ENCODE data around the gene DOCK2.
"Not testable (repeated sequence)": the region's sequence is repeated elsewhere in the genome, so short reads cannot be mapped to it uniquely, and the experiment has no call there.

The DOCK2 gene

GRCh38 chr5:169719360-169720314 is 82.6 kb downstream of the DOCK2 start:
- no peak for DNase-seq (ENCODE audit: low spot score)

DNA sequence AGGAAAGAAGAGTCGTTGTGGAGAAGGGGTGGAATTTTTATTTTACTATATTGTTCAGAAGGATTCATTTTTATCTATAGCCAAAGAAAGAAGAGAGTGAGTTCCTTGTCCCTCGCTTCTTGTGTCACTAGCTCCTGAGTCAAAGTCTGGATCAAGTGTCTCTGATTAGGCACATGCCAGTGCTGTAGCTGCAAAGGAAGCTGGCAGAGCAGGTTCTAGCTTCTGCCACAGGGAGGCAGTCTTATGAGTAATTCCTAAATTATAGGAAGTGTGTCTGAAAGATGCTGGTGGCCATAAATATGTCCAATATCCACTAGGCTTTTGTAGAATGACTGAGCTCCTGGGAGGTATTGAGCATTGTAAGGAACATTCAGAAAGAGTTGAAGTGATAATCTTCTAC is 84.7 kb downstream of the DOCK2 start:
- no peak for DNase-seq (ENCODE audit: low spot score)

DNA sequence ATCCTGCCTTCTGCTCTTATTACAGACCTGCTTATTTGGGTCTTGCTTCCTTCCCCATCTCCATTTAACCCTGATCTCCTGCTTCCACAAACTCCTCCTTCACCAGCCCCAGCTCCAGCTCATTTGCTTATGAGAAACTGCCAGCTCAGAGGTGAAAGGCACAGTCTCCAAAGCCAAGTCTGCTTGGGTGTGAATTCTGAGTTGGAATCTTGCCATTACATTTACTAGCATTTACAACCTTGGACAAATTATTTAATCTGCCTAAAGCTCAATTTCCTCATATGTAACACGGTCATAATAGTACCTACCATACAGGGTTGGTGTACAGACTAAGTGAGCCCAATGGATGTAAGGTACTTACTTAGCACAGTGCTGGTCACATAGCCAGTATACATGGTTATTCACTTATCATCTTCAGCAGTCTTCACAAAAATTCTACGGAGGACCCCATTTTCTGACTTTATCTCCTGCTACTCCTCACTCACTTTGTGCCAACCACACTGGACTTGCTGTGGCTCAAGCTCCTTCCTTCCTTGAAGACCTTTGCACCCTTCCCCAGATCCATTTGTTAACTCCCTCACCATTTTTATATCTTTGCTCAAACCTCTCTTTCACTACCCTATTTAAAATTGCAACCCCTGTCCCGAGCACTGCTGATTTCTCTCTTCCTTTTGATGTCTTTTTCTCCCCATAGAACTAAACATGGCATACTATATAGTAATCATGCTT is 86.2 kb downstream of the DOCK2 start:
- DNase-seq (ENCODE audit: low spot score), result no peak

DNA sequence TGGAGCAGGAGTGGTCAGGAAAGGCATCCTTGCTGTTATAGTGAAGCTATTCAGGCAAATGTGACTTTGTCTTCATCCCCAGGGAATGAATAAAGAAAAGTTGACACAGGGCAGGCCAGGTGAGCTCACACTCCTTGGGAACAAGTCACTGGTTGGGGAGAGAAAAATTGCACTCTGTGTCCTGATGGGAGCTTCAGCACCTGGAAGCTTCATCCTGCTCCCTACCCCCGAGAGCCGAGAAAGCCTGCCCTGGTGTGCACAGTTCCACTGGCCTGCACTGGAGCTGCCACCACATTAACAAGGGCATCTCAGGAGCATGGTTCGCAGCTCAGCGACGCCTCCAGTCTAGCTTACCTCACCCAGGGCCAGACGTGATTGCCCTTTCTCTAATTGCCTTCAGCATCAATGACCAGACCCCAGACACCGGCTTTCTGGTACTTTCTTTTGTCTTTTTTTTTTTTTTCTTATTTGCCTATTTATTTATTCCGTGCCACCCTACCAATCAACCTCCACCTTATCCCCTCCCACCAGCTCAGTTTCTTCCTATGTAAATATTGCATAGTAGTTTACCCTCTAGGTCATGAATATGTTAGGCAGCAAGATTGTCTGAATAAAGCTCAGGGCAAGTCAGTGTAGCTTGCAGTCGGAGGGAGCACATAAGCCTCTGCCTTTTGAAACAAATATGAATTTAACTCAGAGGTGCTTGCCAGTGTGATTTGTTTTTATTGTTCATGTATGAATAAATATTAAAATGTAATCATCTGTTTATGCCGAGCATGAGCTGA is 87.4 kb downstream of the DOCK2 start:
- DNase-seq (ENCODE audit: low spot score), result no peak

DNA sequence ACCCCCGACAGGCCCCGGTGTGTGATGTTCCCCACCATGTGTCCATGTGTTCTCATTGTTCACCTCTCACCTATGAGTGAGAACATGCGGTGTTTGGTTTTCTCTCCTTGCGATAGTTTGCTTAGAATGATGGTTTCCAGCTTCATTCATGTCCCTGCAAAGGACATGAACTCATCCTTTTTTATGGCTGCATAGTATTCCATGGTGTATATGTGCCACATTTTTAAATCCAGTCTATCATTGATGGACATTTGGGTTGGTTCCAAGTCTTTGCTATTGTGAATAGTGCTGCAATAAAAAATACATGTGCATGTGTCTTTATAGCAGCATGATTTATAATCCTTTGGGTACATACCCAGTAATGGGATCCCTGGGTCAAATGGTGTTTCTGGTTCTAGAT is 88.6 kb downstream of the DOCK2 start:
- DNase-seq (ENCODE audit: low spot score), result not testable (repeated sequence)

DNA sequence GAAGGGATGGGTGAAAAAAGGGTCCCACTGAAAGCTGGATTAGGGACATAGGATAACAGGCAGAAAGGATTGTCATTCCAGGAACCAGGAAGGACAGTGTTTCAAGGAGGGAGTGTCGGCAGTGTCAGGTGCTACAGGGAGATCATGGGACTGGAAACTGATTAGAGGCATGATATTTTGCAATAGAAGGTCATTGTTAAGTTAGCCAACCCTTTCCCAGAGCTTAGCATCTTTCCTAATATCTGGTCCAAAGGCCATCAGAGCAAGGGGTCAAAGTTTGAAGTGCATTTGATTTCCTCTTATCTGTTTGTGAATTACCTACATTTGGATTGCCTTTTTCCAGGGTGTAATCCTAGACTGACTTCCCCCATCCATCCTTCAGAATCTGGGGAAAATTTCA is 91.3 kb downstream of the DOCK2 start:
- DNase-seq (ENCODE audit: low spot score), result no peak

GRCh38 chr5:169731221-169731620 is 94.1 kb downstream of the DOCK2 start:
- DNase-seq (ENCODE audit: low spot score), result no peak

- DNase-seq (ENCODE audit: low spot score), result no peak
Measured at GRCh38 chr5:169732841-169733240, 95.8 kb downstream of the DOCK2 start.

GRCh38 chr5:169735913-169736312 is 98.8 kb downstream of the DOCK2 start:
- no peak for DNase-seq (ENCODE audit: low spot score)

GRCh38 chr5:169736653-169737052 is 99.6 kb downstream of the DOCK2 start:
- no peak for DNase-seq (ENCODE audit: low spot score)

DNA sequence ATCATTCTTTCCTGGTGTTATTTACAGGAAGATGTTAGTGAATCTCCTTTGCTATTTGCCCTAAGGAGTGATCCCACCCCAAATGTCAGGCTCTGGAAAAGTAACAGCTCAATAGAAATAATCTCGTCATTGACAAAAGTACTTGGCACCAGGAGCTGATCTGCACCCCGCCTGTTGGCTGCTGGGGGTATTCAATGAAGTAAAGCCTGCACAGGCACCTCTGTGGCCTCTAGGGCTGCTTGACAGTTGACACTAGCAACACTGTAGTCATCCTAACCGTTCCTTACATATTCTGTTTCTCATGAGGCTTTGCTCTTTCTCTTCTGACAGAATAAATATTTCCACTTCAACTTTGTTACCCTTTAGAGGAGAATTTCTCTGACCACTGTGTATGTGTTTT is 103.4 kb downstream of the DOCK2 start:
- DNase-seq (ENCODE audit: low spot score), result no peak

- DNase-seq (ENCODE audit: low spot score), result no peak
Measured at GRCh38 chr5:169742771-169743296, 105.8 kb downstream of the DOCK2 start.

- DNase-seq (ENCODE audit: low spot score), result no peak
Measured at GRCh38 chr5:169744336-169744735, 107.3 kb downstream of the DOCK2 start.

DNA sequence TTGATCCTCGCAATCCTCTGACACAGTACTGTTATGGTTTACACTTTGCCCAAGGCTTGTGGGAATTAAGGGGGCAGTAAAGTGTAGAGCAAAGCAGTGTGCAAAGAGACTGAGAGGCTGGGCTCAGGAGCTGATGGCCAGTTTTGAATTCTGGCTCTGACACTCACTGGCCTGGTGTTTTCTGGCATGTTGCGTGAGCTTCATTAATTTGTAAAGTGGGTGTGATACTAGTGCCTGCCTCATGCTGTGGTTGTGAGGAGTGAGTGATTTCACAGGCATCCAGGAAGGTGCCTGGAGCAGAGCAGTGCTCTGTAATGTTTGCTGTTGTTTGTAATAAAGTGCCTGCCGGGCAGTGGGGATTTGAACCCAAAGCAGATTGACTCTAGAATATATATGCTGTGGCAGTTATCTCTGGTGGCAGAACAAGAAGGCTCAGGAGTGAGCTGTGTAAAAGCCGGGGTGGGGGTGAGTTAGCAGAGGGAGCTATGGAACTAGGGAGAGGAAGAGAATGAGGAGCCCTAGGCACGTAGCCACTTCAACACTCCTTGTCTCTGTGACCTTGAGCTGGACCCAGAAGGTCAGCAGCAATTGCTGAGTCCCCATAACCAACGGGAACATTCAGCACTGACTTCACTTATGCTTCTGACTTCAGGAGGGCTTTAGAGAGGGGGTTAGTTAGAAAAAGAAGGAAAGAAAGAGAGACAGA is 108.5 kb downstream of the DOCK2 start:
- no peak for DNase-seq (ENCODE audit: low spot score)

GRCh38 chr5:169746147-169746694 is 109.1 kb downstream of the DOCK2 start:
- DNase-seq (ENCODE audit: low spot score), result no peak

GRCh38 chr5:169748174-169748573 is 111.1 kb downstream of the DOCK2 start:
- DNase-seq (ENCODE audit: low spot score), result no peak

DNA sequence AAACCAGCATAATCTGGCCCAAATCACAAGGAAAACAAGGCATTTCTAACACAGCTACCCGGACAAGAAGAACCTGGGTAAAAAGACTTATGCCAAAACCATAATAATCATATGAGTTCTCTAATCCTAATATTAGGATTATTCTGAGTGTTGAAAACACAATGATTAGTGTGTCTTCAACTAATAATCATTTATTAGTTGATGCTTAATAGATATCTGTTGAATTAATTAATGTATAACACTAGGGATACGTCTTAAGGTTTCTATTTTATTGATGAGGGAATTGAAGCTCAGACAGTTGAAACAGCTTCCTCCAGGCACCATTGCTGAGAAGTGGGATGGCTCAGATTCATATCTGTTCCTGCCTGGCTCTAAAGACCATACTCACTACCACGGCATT is 112.2 kb downstream of the DOCK2 start:
- DNase-seq (ENCODE audit: low spot score), result no peak

DNA sequence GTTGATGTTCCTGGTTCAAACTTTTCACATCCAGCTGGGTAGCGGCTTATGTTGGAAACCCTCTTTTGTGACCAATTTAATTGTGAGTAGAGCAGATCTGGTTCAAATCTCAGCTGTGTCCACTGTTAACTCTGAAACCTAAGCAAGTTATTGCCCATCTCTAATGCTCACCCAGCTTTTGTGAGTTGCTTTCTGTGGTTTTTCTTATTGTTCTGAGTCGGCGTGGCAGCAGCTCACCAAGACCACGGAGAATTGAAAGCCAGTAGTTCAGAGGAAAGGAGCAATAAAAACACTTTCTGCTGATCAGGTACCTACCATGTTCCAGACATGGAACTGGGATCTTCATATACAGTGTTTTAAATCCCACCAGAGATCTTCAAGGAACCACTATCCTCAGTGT is 114.4 kb downstream of the DOCK2 start:
- no peak for DNase-seq (ENCODE audit: low spot score)

- not testable (repeated sequence) for DNase-seq (ENCODE audit: low spot score)
Measured at GRCh38 chr5:169752566-169752965, 115.5 kb downstream of the DOCK2 start.

DNA sequence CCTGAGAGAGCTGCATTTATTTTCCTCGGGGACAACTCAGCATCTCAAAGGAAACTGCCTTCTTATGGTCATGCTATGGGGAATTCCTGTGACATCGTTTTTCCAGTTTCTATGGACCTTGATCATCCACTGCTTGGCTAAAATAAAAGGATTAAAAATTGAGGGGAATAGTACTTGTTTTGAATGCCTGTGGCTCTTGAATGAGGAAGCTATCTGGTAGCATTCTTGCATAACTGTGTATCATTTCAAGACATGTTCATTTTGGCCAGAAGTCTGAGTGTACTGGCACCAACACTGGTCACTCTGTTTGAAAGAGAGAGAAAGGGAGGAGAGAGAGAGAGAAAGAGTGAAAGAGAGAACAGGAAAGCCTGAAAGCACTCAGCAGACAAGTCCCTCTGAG is 116.7 kb downstream of the DOCK2 start:
- no peak for DNase-seq (ENCODE audit: low spot score)

GRCh38 chr5:169754737-169755136 is 117.7 kb downstream of the DOCK2 start:
- no peak for DNase-seq (ENCODE audit: low spot score)
